RWPE2 (cell line): Measurements from ENCODE around the gene BCL6B.
"Not testable (repeated sequence)": the region's sequence is repeated elsewhere in the genome, so short reads cannot be mapped to it uniquely, and the experiment has no call there.

Source experiments
- ATAC-seq: fragments of 200-7000 bp; cut with Tn5 transposase; 3 replicates; pipeline ENCODE4 v1.9.1; 2021; ENCODE audit warnings: low read depth
- DNase-seq: peaks from one replicate; pipeline ENCODE4 v3.0.0-alpha.2; 2020; ENCODE audit warnings: low spot score
- H3K27ac ChIP-seq: fragments of 450-650 bp; 2 replicates; pipeline ENCODE4 v1.5.1; 2017; ENCODE audit warnings: mild to moderate bottlenecking; ENCODE audit not compliant: poor library complexity, severe bottlenecking
- H3K27me3 ChIP-seq: fragments of 250-450 bp; sonication (Bioruptor Pico); 2 replicates; pipeline ENCODE4 v1.5.1; 2021; ENCODE audit warnings: mild to moderate bottlenecking, moderate library complexity; ENCODE audit not compliant: insufficient read depth, poor library complexity, severe bottlenecking
- H3K36me3 ChIP-seq: fragments of 250-450 bp; sonication (Bioruptor Pico); 2 replicates; pipeline ENCODE4 v1.5.1; 2020; ENCODE audit warnings: low read depth, mild to moderate bottlenecking, moderate library complexity
- H3K4me1 ChIP-seq: fragments of 250-450 bp; sonication (Bioruptor Pico); 2 replicates; pipeline ENCODE4 v1.5.1; 2021; ENCODE audit warnings: mild to moderate bottlenecking, moderate library complexity; ENCODE audit not compliant: insufficient read depth, poor library complexity, severe bottlenecking
- H3K4me3 ChIP-seq: fragments of 250-450 bp; sonication (Bioruptor Pico); 2 replicates; pipeline ENCODE4 v1.5.1; 2021; ENCODE audit warnings: mild to moderate bottlenecking, moderate library complexity; ENCODE audit not compliant: severe bottlenecking
- H3K9me3 ChIP-seq: fragments of 250-450 bp; sonication (Bioruptor Pico); 2 replicates; pipeline ENCODE4 v1.5.1; 2021; ENCODE audit warnings: mild to moderate bottlenecking, moderate library complexity; ENCODE audit not compliant: severe bottlenecking
- TF ChIP-seq, protein P1 (sequence below): fragments of 450-650 bp; IDR thresholded peaks from one replicate; pipeline ENCODE4 v1.5.1; 2017; ENCODE audit warnings: mild to moderate bottlenecking, moderate library complexity; ENCODE audit not compliant: poor library complexity, severe bottlenecking

Gene BCL6B

GRCh38 chr17:7045492-7046126 lies 22.8 kb downstream of the BCL6B start:
- H3K4me1 ChIP-seq: peaks cover 13% of the 10 kb centered on the region
- no peak overlapping the region for H3K4me3 ChIP-seq
- DNase-seq (no peak), ATAC-seq (peak; percentile 28)
- H3K27ac ChIP-seq: peak overlapping the region; percentile 48
- H3K27me3 ChIP-seq: peaks cover 10% of the 10 kb centered on the region
- H3K9me3 ChIP-seq: no peaks in the 10 kb centered on the region
- no peaks in the 10 kb centered on the region for H3K36me3 ChIP-seq
- TF ChIP-seq, protein P1, sequence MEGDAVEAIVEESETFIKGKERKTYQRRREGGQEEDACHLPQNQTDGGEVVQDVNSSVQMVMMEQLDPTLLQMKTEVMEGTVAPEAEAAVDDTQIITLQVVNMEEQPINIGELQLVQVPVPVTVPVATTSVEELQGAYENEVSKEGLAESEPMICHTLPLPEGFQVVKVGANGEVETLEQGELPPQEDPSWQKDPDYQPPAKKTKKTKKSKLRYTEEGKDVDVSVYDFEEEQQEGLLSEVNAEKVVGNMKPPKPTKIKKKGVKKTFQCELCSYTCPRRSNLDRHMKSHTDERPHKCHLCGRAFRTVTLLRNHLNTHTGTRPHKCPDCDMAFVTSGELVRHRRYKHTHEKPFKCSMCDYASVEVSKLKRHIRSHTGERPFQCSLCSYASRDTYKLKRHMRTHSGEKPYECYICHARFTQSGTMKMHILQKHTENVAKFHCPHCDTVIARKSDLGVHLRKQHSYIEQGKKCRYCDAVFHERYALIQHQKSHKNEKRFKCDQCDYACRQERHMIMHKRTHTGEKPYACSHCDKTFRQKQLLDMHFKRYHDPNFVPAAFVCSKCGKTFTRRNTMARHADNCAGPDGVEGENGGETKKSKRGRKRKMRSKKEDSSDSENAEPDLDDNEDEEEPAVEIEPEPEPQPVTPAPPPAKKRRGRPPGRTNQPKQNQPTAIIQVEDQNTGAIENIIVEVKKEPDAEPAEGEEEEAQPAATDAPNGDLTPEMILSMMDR: peak; percentile 84

DNA sequence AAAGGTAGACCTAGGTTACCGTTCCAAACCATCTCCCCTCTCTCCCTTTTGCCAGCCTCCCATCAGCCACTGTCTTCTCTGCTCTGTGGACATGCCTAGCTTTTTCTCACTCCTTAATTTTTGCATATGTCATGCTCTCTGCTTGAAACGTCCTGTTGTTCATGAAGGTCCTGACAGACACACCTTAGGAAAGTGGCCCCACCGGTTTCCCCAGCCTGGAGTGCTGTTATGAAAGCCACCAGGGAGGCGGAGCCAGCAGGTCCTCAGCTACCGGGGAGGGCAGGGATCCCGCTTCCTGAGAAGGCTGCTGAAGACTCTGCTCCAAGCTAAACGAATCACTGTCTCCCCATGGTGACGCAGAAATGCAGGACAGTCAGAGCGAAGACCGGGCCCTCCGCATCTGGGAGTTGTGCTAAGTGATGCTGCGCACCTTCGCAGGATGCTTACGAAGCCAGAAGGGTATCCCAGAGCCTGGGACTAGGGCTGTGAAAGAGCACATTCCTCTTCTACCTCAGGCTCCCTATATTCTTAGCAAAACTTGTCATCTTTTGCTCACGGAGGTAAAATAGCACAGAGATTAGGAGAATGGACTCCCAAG lies 23.4 kb downstream of the BCL6B start:
- TF ChIP-seq, protein P1: peak; percentile 59
- Histone ChIP-seq H3K9me3 (no peaks in the 10 kb centered on the region), H3K36me3 (no peaks in the 10 kb centered on the region), H3K4me1 (peaks cover 13% of the 10 kb centered on the region), H3K27me3 (peaks cover 10% of the 10 kb centered on the region), H3K4me3 (no peak overlapping the region), H3K27ac (peak overlapping the region; percentile 48)
- ATAC-seq (peak; percentile 68), DNase-seq (peak; percentile 87)

GRCh38 chr17:7046725-7047397 lies 24.0 kb downstream of the BCL6B start:
- Histone ChIP-seq H3K27ac (peak overlapping the region; percentile 48), H3K27me3 (peaks cover 10% of the 10 kb centered on the region), H3K4me1 (peaks cover 13% of the 10 kb centered on the region)
- not testable (repeated sequence) for DNase-seq, H3K4me3 ChIP-seq, H3K36me3 ChIP-seq, ATAC-seq, H3K9me3 ChIP-seq

- H3K27ac ChIP-seq: no peak overlapping the region
- TF ChIP-seq, protein P1: no peak
- no peak overlapping the region for H3K4me3 ChIP-seq
- H3K4me1 ChIP-seq: peaks cover 13% of the 10 kb centered on the region
- peaks cover 8% of the 10 kb centered on the region for H3K27me3 ChIP-seq
- ATAC-seq: no peak
- H3K36me3 ChIP-seq: no peaks in the 10 kb centered on the region
- no peaks in the 10 kb centered on the region for H3K9me3 ChIP-seq
- DNase-seq: no peak
Measured at GRCh38 chr17:7047566-7047965, 24.7 kb downstream of the BCL6B start.

- H3K36me3 ChIP-seq: no peaks in the 10 kb centered on the region
- DNase-seq (no peak), ATAC-seq (no peak)
- TF ChIP-seq, protein P1: no peak
- H3K27ac ChIP-seq: no peak overlapping the region
- H3K4me3 ChIP-seq: no peak overlapping the region
- no peaks in the 10 kb centered on the region for H3K9me3 ChIP-seq
- H3K4me1 ChIP-seq: peaks cover 13% of the 10 kb centered on the region
- H3K27me3 ChIP-seq: no peaks in the 10 kb centered on the region
Measured at GRCh38 chr17:7048968-7049367, 26.1 kb downstream of the BCL6B start.

GRCh38 chr17:7050583-7050982 lies 27.7 kb downstream of the BCL6B start:
- not testable (repeated sequence) for H3K9me3 ChIP-seq, ATAC-seq, H3K27ac ChIP-seq, H3K36me3 ChIP-seq, DNase-seq, H3K27me3 ChIP-seq, H3K4me1 ChIP-seq, H3K4me3 ChIP-seq
